ENCODE data around the gene F2R. TPM values are rescaled to one million over a fixed set of nuclear protein-coding genes. Genes with fewer than 3 reads are reported as not detected.
"Not testable (repeated sequence)": the region's sequence is repeated elsewhere in the genome, so short reads cannot be mapped to it uniquely, and the experiment has no call there.

Gene F2R
- total and polyA plus RNA-seq, 12 donors, result 6.0 to 60.5 (median 26.8) TPM

GRCh38 chr5:76737846-76738245 is 21.9 kb downstream of the F2R start:
- no peak for TF ChIP-seq POLR2A (IDR thresholded peaks at IDR 0.05)
- no peak for TF ChIP-seq CTCF (IDR thresholded peaks at IDR 0.05)
- Histone ChIP-seq H3K36me3 (replicated peaks in 1 of 2) (no peaks in the 10 kb centered on the region), H3K27ac (peak overlapping the region in 1 of 5 donors; percentile 5), H3K4me3 (no peak overlapping the region), H3K4me1 (replicated peaks in 1 of 2) (peaks cover 0 to 27% of the 10 kb centered on the region in 2 donors), H3K9me3 (replicated peaks in 1 of 3) (no peaks in the 10 kb centered on the region), H3K27me3 (no peaks in the 10 kb centered on the region)
- DNase-seq, result no peak
- intact Hi-C loops (cut with DNase I), result no loop called here
- WGBS, 4 donors, result 76 to 85% (median 80%) methylated on average over 5 of the region's 5 CpGs

GRCh38 chr5:76741506-76741905 is 25.6 kb downstream of the F2R start:
- DNase-seq; H3K27ac ChIP-seq; H3K27me3 ChIP-seq; H3K9me3 ChIP-seq (replicated peaks in 1 of 3); H3K4me3 ChIP-seq; intact Hi-C loops (cut with DNase I); H3K36me3 ChIP-seq (replicated peaks in 1 of 2): not testable (repeated sequence)
- 90 to 96% (median 95%) methylated on average over 4 of the region's 4 CpGs for WGBS, 4 donors
- H3K4me1 ChIP-seq (replicated peaks in 1 of 2), result peaks cover 0 to 20% of the 10 kb centered on the region in 2 donors

GRCh38 chr5:76742583-76742982 is 26.7 kb downstream of the F2R start:
- Histone ChIP-seq H3K9me3 (replicated peaks in 1 of 3) (no peaks in the 10 kb centered on the region), H3K27me3 (no peaks in the 10 kb centered on the region), H3K4me1 (replicated peaks in 1 of 2) (peaks cover 0 to 11% of the 10 kb centered on the region in 2 donors), H3K36me3 (replicated peaks in 1 of 2) (no peaks in the 10 kb centered on the region), H3K27ac (no peak overlapping the region), H3K4me3 (no peak overlapping the region)
- 89 to 94% (median 91%) methylated on average over 4 of the region's 4 CpGs for WGBS, 4 donors
- TF ChIP-seq CTCF (IDR thresholded peaks at IDR 0.05) (no peak), POLR2A (IDR thresholded peaks at IDR 0.05) (no peak)
- DNase-seq, result no peak
- intact Hi-C loops (cut with DNase I), result no loop called here

- H3K4me1 ChIP-seq (replicated peaks in 1 of 2), result no peaks in the 10 kb centered on the region
- no peaks in the 10 kb centered on the region for H3K36me3 ChIP-seq (replicated peaks in 1 of 2)
- no peak overlapping the region for H3K4me3 ChIP-seq
- DNase-seq, result no peak
- intact Hi-C loops (cut with DNase I), result no loop called here
- H3K27me3 ChIP-seq, result no peaks in the 10 kb centered on the region
- no peak overlapping the region for H3K27ac ChIP-seq
- 71 to 82% (median 77%) methylated on average over 2 of the region's 2 CpGs for WGBS, 4 donors
- TF ChIP-seq CTCF (IDR thresholded peaks at IDR 0.05) (no peak), POLR2A (IDR thresholded peaks at IDR 0.05) (no peak)
- H3K9me3 ChIP-seq (replicated peaks in 1 of 3), result no peaks in the 10 kb centered on the region
Measured at GRCh38 chr5:76744632-76745031, 28.7 kb downstream of the F2R start.

- intact Hi-C loops (cut with DNase I), result no loop called here
- 35 to 55% (median 47%) methylated on average over 3 of the region's 3 CpGs for WGBS, 4 donors
- TF ChIP-seq POLR2A (IDR thresholded peaks at IDR 0.05) (no peak), CTCF (IDR thresholded peaks at IDR 0.05) (no peak)
- no peak for DNase-seq
- Histone ChIP-seq H3K9me3 (replicated peaks in 1 of 3) (no peaks in the 10 kb centered on the region), H3K4me1 (replicated peaks in 1 of 2) (no peaks in the 10 kb centered on the region), H3K27ac (no peak overlapping the region), H3K27me3 (no peaks in the 10 kb centered on the region), H3K4me3 (no peak overlapping the region), H3K36me3 (replicated peaks in 1 of 2) (no peaks in the 10 kb centered on the region)
Measured at GRCh38 chr5:76745670-76746069, 29.7 kb downstream of the F2R start.
